ENCODE results near the gene LRRC32.

The LRRC32 gene

DNA sequence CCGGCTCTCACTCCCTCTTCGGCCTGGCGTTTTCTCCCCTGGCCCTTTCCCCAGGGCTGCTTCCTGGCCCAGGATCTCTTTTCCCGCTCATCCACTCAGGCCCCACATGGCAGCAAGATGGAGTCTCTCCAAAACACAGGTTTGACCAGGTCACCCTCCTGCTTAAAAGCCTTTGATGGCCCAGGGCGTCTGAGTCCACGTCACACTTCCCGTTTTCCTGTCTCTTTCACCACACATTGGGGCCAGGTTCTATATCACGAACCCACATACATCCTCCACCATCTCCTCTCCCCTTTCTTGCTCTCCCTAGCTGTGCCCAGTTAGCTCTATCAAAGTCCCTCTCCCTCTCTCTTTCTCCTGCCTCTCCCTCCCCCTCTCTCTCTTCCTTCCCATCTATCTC is 7.8 kb upstream of the LRRC32 start:
- no peak for DNase-seq (ENCODE audit: low read depth)

GRCh38 chr11:76677458-76677765 is 6.9 kb upstream of the LRRC32 start:
- DNase-seq (ENCODE audit: low read depth), result no peak

GRCh38 chr11:76676636-76677457 is 6.3 kb upstream of the LRRC32 start:
- no peak for DNase-seq (ENCODE audit: low read depth)

- no peak for DNase-seq (ENCODE audit: low read depth)
Measured at GRCh38 chr11:76674517-76675400, 4.2 kb upstream of the LRRC32 start.

GRCh38 chr11:76673176-76674142 is 2.9 kb upstream of the LRRC32 start:
- no peak for DNase-seq (ENCODE audit: low read depth)

- DNase-seq (ENCODE audit: low read depth), result peak; percentile 21
Measured at GRCh38 chr11:76672431-76673175, 2.1 kb upstream of the LRRC32 start.

- no peak for DNase-seq (ENCODE audit: low read depth)
Measured at GRCh38 chr11:76671626-76672309, 1.2 kb upstream of the LRRC32 start.

GRCh38 chr11:76671237-76671592 is 668 bp upstream of the LRRC32 start:
- no peak for DNase-seq (ENCODE audit: low read depth)

DNA sequence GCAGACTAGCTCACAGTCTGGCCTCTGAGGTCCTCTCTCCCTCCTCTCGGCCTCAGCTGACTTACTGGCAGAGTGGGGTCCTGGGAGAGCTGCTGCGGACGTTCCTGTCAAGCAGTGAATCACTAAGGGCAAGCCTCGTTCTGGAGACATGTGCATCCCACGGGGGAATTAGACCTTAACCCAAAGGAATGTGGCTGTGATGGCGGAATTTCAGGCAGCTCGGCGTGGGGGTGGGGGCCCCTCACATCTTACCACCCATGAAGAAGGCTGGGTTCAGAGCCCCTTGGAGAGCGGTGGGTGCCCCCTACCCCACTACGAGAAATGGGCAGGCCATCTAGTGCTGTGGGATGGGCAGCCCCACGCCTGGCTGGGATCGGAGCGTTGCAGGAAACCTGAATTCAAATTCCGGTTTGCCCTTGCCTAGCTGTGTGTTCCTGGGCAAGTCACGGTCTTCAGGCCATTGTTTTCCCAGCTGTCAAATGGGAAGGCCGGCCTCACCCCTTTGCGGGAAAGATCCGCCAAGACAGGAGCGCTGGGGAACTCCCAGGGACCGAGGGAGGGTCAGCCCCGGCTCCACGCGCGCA is 554 bp downstream of the LRRC32 start:
- DNase-seq (ENCODE audit: low read depth), result no peak

GRCh38 chr11:76668362-76669155 is 2.0 kb downstream of the LRRC32 start:
- no peak for DNase-seq (ENCODE audit: low read depth)

- DNase-seq (ENCODE audit: low read depth), result no peak
Measured at GRCh38 chr11:76667856-76668255, 2.7 kb downstream of the LRRC32 start.

DNA sequence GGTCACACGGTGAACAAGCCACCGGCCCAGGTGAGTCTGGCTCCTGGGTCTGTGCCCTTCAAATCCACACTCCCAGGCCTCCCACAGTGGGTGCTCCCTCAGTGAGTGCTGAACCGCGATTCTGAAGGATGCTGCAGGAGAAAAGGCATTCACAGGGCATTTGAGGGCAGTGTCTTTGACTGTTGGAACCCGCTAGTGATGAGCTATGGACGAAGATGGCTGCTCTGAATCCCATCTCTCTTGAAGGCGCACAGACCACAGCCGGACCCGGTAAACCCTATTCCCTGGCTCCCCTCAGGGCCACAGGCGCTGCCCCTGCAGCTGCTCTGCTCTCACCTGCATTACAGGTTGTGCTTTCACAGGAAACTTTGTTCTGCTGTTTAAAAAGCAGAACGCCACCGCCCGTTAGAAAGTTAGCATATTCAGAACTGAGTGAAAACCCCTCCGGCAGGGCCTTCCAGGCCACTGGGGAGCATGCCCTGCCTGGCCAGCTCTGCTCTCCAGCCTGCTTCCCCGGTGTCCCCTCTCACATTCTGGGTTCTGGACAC is 3.2 kb downstream of the LRRC32 start:
- DNase-seq (ENCODE audit: low read depth), result no peak

DNA sequence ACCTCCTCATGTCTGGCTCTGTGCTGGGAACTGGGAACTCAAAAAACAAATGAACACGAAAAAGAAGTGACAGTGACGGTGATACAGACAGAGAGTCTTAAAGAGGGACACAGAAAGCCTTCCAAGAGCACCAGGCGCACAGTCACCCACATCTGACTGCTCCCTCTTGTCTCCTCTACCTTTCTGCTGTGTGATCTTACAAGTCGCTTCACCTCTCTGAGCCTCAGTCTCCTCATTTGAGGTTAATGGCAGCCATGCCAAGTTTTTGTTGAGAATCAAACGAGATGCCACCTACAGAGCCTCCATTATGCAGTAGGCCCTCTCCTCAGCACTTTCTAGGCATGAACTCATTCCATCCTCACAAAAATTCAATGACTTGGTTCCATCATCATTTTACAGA is 3.7 kb downstream of the LRRC32 start:
- DNase-seq (ENCODE audit: low read depth), result no peak

GRCh38 chr11:76666408-76666807 is 4.1 kb downstream of the LRRC32 start:
- no peak for DNase-seq (ENCODE audit: low read depth)

DNA sequence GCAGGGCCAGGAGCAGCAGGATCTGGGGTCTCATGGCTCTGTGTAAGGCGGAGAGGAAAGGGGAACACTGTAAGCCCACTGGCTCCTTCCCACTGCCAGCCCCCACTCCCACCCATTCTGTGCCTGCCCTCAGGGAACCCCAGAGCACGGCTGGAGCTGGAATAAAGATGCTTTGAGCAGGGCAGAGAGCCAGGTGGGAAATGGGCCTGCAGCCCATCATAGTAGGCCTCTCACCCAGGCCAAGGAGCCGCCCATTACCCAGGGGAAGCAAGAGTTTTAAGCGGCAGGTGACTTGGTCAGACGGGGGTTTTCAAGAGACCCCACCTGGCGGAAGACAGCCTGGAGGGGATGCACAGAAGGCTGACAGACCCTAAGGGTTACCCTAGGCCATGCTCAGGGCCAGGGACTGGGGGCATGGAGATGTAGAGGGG is 4.6 kb downstream of the LRRC32 start:
- no peak for DNase-seq (ENCODE audit: low read depth)

DNA sequence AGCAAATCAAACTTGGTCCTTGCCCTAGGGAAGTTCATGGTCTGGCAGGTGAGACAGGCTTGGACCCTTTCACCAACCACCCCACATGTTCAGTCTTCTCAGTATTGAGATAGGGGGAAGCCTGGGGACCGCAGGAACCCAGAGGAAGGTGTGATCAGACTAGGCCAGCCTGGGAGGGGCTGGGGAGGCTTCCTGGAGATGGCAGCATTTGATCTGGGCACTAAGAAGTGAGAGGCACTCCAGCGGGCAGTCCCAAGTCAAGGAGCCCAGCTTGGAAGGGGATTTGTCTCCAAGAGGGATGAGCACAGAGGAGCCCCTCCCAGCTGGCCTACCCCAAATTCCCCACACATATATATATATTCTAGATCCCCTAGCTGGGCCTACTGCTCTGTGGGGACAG is 5.4 kb downstream of the LRRC32 start:
- DNase-seq (ENCODE audit: low read depth), result no peak

GRCh38 chr11:76664578-76665061 is 5.9 kb downstream of the LRRC32 start:
- DNase-seq (ENCODE audit: low read depth), result no peak

- no peak for DNase-seq (ENCODE audit: low read depth)
Measured at GRCh38 chr11:76663912-76664440, 6.6 kb downstream of the LRRC32 start.

DNA sequence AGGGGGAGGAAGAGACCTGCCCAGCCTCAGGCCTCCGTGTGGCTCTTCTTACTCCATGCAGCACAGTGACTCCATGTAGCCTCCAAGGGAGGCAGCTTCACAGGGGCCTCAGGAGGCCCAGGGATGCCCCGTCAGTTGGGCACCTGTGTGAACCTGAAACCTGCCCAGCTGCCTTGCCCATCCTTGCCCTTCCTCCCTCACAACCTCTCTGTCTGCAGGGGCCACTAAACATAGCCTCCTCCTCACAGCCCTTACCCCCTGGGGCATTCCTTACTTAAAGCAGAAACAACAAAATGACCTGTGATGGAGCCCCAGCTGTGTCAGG is 7.1 kb downstream of the LRRC32 start:
- no peak for DNase-seq (ENCODE audit: low read depth)

All from T-helper 22 cell (primary cell).